Breast epithelium (tissue), 3 donors: Measurements from ENCODE around the gene LRRC37B.
"Not testable (repeated sequence)": the region's sequence is repeated elsewhere in the genome, so short reads cannot be mapped to it uniquely, and the experiment has no call there.

Source experiments
- POLR2A ChIP-seq: fragments of 450-650 bp; IDR thresholded peaks from one replicate; pipeline ENCODE4 v1.6.1; 2016; ENCODE audit warnings: antibody characterized with exemption, mild to moderate bottlenecking, moderate library complexity
- POLR2AphosphoS5 ChIP-seq, 3 donors: sonication (generic); formaldehyde crosslinking; IDR thresholded peaks; one replicate each; pipeline ENCODE4 v1.6.1; 2017; ENCODE audit warnings: antibody characterized with exemption in 3 of 3
- TF ChIP-seq, protein P1 (sequence below), 3 donors: fragments of 450-650 bp; IDR thresholded peaks; one replicate each; pipeline ENCODE4 v1.5.1; 2016 to 2017; ENCODE audit warnings: antibody characterized with exemption in 3 of 3, mild to moderate bottlenecking in 3 of 3, moderate library complexity in 3 of 3

DNA sequence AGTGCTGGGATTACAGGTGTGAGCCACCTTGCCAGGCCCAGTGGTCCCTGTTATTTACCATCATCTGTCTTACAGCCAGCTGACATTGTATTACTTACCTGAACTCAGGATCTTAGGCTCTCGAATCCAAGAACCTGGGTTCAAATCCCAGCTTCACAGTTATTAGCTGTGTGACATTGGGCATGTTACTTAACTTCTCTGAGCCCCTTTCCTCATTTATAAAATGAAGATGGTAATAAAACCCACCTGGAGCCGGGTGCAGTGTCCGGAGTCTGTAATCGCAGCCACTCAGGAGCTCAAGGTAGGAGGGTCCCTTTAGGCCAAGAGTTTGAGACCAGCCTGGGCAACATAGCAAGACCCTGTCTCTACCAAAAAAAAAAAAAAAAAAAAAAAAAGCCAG is 79.7 kb downstream of the LRRC37B start:
- TF ChIP-seq, protein P1, sequence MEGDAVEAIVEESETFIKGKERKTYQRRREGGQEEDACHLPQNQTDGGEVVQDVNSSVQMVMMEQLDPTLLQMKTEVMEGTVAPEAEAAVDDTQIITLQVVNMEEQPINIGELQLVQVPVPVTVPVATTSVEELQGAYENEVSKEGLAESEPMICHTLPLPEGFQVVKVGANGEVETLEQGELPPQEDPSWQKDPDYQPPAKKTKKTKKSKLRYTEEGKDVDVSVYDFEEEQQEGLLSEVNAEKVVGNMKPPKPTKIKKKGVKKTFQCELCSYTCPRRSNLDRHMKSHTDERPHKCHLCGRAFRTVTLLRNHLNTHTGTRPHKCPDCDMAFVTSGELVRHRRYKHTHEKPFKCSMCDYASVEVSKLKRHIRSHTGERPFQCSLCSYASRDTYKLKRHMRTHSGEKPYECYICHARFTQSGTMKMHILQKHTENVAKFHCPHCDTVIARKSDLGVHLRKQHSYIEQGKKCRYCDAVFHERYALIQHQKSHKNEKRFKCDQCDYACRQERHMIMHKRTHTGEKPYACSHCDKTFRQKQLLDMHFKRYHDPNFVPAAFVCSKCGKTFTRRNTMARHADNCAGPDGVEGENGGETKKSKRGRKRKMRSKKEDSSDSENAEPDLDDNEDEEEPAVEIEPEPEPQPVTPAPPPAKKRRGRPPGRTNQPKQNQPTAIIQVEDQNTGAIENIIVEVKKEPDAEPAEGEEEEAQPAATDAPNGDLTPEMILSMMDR (IDR thresholded peaks at IDR 0.05) = not testable (repeated sequence)
- not testable (repeated sequence) for TF ChIP-seq POLR2A; POLR2AphosphoS5 (IDR thresholded peaks at IDR 0.05)
